ENCODE measurements around the gene ACYP1.

ACYP1 gene

GRCh38 chr14:75088566-75089373 is 24.9 kb upstream of the ACYP1 start:
- peak; percentile 69 for TF ChIP-seq CTCF (IDR thresholded peaks at IDR 0.05; ENCODE audit: borderline replicate concordance, control extremely low read depth, extremely low read depth, insufficient read depth, missing control alignments)
- in situ Hi-C loops (cut with MboI; ENCODE audit: low sequenced_read_pairs, unreplicated experiment): no loop called here
- peak; percentile 60 for DNase-seq (ENCODE audit: low spot score)

GRCh38 chr14:75088153-75088552 is 24.3 kb upstream of the ACYP1 start:
- DNase-seq (ENCODE audit: low spot score): no peak
- in situ Hi-C loops (cut with MboI; ENCODE audit: low sequenced_read_pairs, unreplicated experiment): no loop called here
- TF ChIP-seq CTCF (IDR thresholded peaks at IDR 0.05; ENCODE audit: borderline replicate concordance, control extremely low read depth, extremely low read depth, insufficient read depth, missing control alignments): no peak

- TF ChIP-seq CTCF (IDR thresholded peaks at IDR 0.05; ENCODE audit: borderline replicate concordance, control extremely low read depth, extremely low read depth, insufficient read depth, missing control alignments): no peak
- DNase-seq (ENCODE audit: low spot score): no peak
- in situ Hi-C loops (cut with MboI; ENCODE audit: low sequenced_read_pairs, unreplicated experiment): no loop called here
Measured at GRCh38 chr14:75084513-75084912, 20.7 kb upstream of the ACYP1 start.

- in situ Hi-C loops (cut with MboI; ENCODE audit: low sequenced_read_pairs, unreplicated experiment): no loop called here
- TF ChIP-seq CTCF (IDR thresholded peaks at IDR 0.05; ENCODE audit: borderline replicate concordance, control extremely low read depth, extremely low read depth, insufficient read depth, missing control alignments): no peak
- DNase-seq (ENCODE audit: low spot score): no peak
Measured at GRCh38 chr14:75083271-75083670, 19.4 kb upstream of the ACYP1 start.

- no peak for DNase-seq (ENCODE audit: low spot score)
- in situ Hi-C loops (cut with MboI; ENCODE audit: low sequenced_read_pairs, unreplicated experiment): no loop called here
- no peak for TF ChIP-seq CTCF (IDR thresholded peaks at IDR 0.05; ENCODE audit: borderline replicate concordance, control extremely low read depth, extremely low read depth, insufficient read depth, missing control alignments)
Measured at GRCh38 chr14:75081660-75082229, 17.9 kb upstream of the ACYP1 start.

GRCh38 chr14:75079521-75079920 is 15.7 kb upstream of the ACYP1 start:
- DNase-seq (ENCODE audit: low spot score): no peak
- in situ Hi-C loops (cut with MboI; ENCODE audit: low sequenced_read_pairs, unreplicated experiment): no loop called here

More at GRCh38 chr14:75079521-75079920, 15.7 kb upstream of the ACYP1 start:
- TF ChIP-seq CTCF (IDR thresholded peaks at IDR 0.05; ENCODE audit: borderline replicate concordance, control extremely low read depth, extremely low read depth, insufficient read depth, missing control alignments): no peak

Measured in GM13976 (cell line).